H1 (cell line): Measurements from ENCODE around the gene NAXD. TPM values are rescaled to one million over a fixed set of nuclear protein-coding genes. Genes with fewer than 3 reads are reported as not detected.

Source experiments
- CTCF ChIA-PET: fragments of 300-600 bp; sonication (Branson Sonifier 250); formaldehyde crosslinking; loops from one replicate; lab custom pipeline; 2021; ENCODE audit not compliant: partially characterized antibody; lab: Charles Lee
- POLR2A ChIA-PET: fragments of 300-600 bp; sonication (Branson Sonifier 250); formaldehyde crosslinking; loops from one replicate; lab custom pipeline; 2021; ENCODE audit warnings: inconsistent platforms; ENCODE audit not compliant: partially characterized antibody; lab: Charles Lee
- DNase-seq, 2 experiments: peaks; one replicate each; pipeline versions ENCODE4 v3.0.0 to v3.0.0-alpha.2; 2010 to 2022; ENCODE audit warnings: low spot score in 2 of 2, low read depth in 1 of 2, mixed read lengths in 1 of 2
- FAIRE-seq: peaks from 2 replicates; lab custom pipeline; 2011; peaks lifted over from hg19 to GRCh38; lab: Jason Lieb, UNC
- H2AFZ ChIP-seq: 2 replicates; pipeline ENCODE4 v1.8.1; 2012; ENCODE audit warnings: low read length, inconsistent platforms
- H2AK5ac ChIP-seq: 2 replicates; pipeline ENCODE4 v1.6.1; 2013; ENCODE audit warnings: low read depth, low read length
- H2BK120ac ChIP-seq: replicated peaks from 2 replicates; pipeline ENCODE3; 2013; ENCODE audit warnings: low read depth, low read length, inconsistent platforms
- H2BK12ac ChIP-seq: 2 replicates; pipeline ENCODE4 v1.6.1; 2013; ENCODE audit warnings: low read depth, low read length
- H2BK15ac ChIP-seq: 2 replicates; pipeline ENCODE4 v1.6.1; 2013; ENCODE audit warnings: low read length
- H2BK20ac ChIP-seq: 2 replicates; pipeline ENCODE4 v1.6.1; 2013; ENCODE audit warnings: low read length
- H2BK5ac ChIP-seq: 2 replicates; pipeline ENCODE4 v1.6.1; 2013; ENCODE audit warnings: low read depth, low read length
- H3K14ac ChIP-seq: 2 replicates; pipeline ENCODE4 v1.6.1; 2013; ENCODE audit warnings: inconsistent platforms; ENCODE audit not compliant: insufficient read length
- H3K18ac ChIP-seq: 2 replicates; pipeline ENCODE4 v1.6.1; 2013; ENCODE audit warnings: low read length; ENCODE audit errors: extremely low read depth
- H3K23ac ChIP-seq: 2 replicates; pipeline ENCODE4 v1.6.1; 2013; ENCODE audit warnings: inconsistent platforms; ENCODE audit not compliant: insufficient read length
- H3K23me2 ChIP-seq: 2 replicates; pipeline ENCODE4 v1.6.1; 2013; ENCODE audit warnings: low read depth, low read length
- H3K27ac ChIP-seq: 2 replicates; pipeline ENCODE4 v1.6.1; 2011; ENCODE audit warnings: low read depth, low read length, inconsistent platforms
- H3K27me3 ChIP-seq, 4 experiments: replicated peaks in 1 of 4; 1 replicate in 1 of 4; 2 replicates in 3 of 4; pipeline versions ENCODE4 v1.6.1 to v1.8.1; 2011 to 2013; ENCODE audit warnings: low read length in 3 of 4, mild to moderate bottlenecking in 3 of 4, inconsistent platforms in 2 of 4, mixed read lengths in 2 of 4, moderate library complexity in 1 of 4; ENCODE audit not compliant: control insufficient read depth in 3 of 4, insufficient read depth in 3 of 4; ENCODE audit errors: extremely low read depth in 1 of 4
- H3K36me3 ChIP-seq, 4 experiments: 2 replicates each; pipeline versions ENCODE4 v1.6.1 to v1.8.1; 2011 to 2013; ENCODE audit warnings: mild to moderate bottlenecking in 4 of 4, low read length in 3 of 4, moderate library complexity in 2 of 4, control low read depth in 1 of 4, inconsistent platforms in 1 of 4; ENCODE audit not compliant: insufficient read depth in 4 of 4, control insufficient read depth in 2 of 4
- H3K4ac ChIP-seq: replicated peaks from 2 replicates; pipeline ENCODE3; 2013; ENCODE audit warnings: low read length, low read depth, mixed read lengths, inconsistent platforms; ENCODE audit not compliant: insufficient read length
- H3K4me1 ChIP-seq, 4 experiments: replicated peaks in 1 of 4; 1 replicate in 1 of 4; 2 replicates in 3 of 4; pipeline versions ENCODE4 v1.6.1 to v1.8.1; 2011 to 2013; ENCODE audit warnings: low read length in 3 of 4, inconsistent platforms in 2 of 4, mixed read lengths in 1 of 4; ENCODE audit not compliant: insufficient read depth in 4 of 4, control insufficient read depth in 3 of 4
- H3K4me2 ChIP-seq, 2 experiments: 2 replicates each; pipeline versions ENCODE4 v1.6.1 to v1.8.1; 2011 to 2013; ENCODE audit warnings: low read depth in 2 of 2, low read length in 2 of 2, control low read depth in 1 of 2, inconsistent platforms in 1 of 2, mild to moderate bottlenecking in 1 of 2; ENCODE audit not compliant: insufficient read depth in 1 of 2
- H3K4me3 ChIP-seq, 4 experiments: fragments of 200-600, 300-600 bp in 1 of 4; sonication (generic), shearing (Covaris generic), sonication (Bioruptor Twin) in 1 of 4; 2 replicates each; pipeline versions ENCODE4 v1.5.1 to v1.8.1; 2011 to 2016; ENCODE audit warnings: low read length in 4 of 4, low read depth in 3 of 4, control low read depth in 2 of 4, inconsistent platforms in 2 of 4, mild to moderate bottlenecking in 2 of 4, mixed read lengths in 1 of 4, moderate library complexity in 1 of 4; ENCODE audit not compliant: insufficient read depth in 2 of 4; ENCODE audit errors: extremely low read depth in 1 of 4
- H3K56ac ChIP-seq: replicated peaks from 2 replicates; pipeline ENCODE3; 2013; ENCODE audit warnings: low read depth, mild to moderate bottlenecking, mixed read lengths, low read length, inconsistent platforms; ENCODE audit not compliant: insufficient read length
- H3K79me1 ChIP-seq: 2 replicates; pipeline ENCODE4 v1.6.1; 2013; ENCODE audit warnings: low read depth, low read length, control low read depth
- H3K79me2 ChIP-seq, 2 experiments: 2 replicates each; pipeline versions ENCODE4 v1.6.1 to v1.8.1; 2012 to 2013; ENCODE audit warnings: low read length in 2 of 2, mild to moderate bottlenecking in 2 of 2, inconsistent platforms in 1 of 2; ENCODE audit not compliant: insufficient read depth in 2 of 2, control insufficient read depth in 1 of 2
- H3K9ac ChIP-seq, 4 experiments: replicated peaks in 1 of 4; 1 replicate in 1 of 4; 2 replicates in 3 of 4; pipeline versions ENCODE4 v1.6.1 to v1.8.1; 2011 to 2013; ENCODE audit warnings: low read depth in 3 of 4, low read length in 3 of 4, control low read depth in 2 of 4, mild to moderate bottlenecking in 2 of 4, moderate library complexity in 2 of 4, inconsistent platforms in 1 of 4; ENCODE audit errors: extremely low read depth in 1 of 4
- H3K9me3 ChIP-seq, 2 experiments: 2 replicates each; pipeline versions ENCODE4 v1.6.1 to v1.8.1; 2012 to 2013; ENCODE audit warnings: mild to moderate bottlenecking in 2 of 2, moderate library complexity in 2 of 2, control low read depth in 1 of 2, inconsistent platforms in 1 of 2, low read depth in 1 of 2, low read length in 1 of 2, mixed read lengths in 1 of 2; ENCODE audit not compliant: insufficient read depth in 2 of 2
- H4K20me1 ChIP-seq, 2 experiments: replicated peaks in 1 of 2; 2 replicates each; pipeline versions ENCODE3 to v1.8.1; 2011 to 2013; ENCODE audit warnings: inconsistent platforms in 2 of 2, low read length in 2 of 2, mild to moderate bottlenecking in 1 of 2; ENCODE audit not compliant: insufficient read depth in 2 of 2, control insufficient read depth in 1 of 2
- H4K5ac ChIP-seq: 2 replicates; pipeline ENCODE4 v1.6.1; 2013; ENCODE audit warnings: low read length, low read depth, mixed read lengths, inconsistent platforms; ENCODE audit not compliant: insufficient read length
- H4K8ac ChIP-seq: 2 replicates; pipeline ENCODE4 v1.8.0; 2013; ENCODE audit warnings: mild to moderate bottlenecking, moderate library complexity, low read length, inconsistent platforms; ENCODE audit not compliant: insufficient read depth; ENCODE audit errors: extremely low read depth
- H4K91ac ChIP-seq: replicated peaks from 2 replicates; pipeline ENCODE3; 2013; ENCODE audit warnings: low read length, mixed read lengths, inconsistent platforms; ENCODE audit not compliant: insufficient read length
- EGR1 ChIP-seq: IDR thresholded peaks from 2 replicates; pipeline ENCODE4 v1.6.1; 2011; ENCODE audit warnings: low read depth, low read length, borderline replicate concordance
- KDM1A ChIP-seq: fragments of 200-600, 300-600 bp; sonication (generic); IDR thresholded peaks from 2 replicates; pipeline ENCODE4 v1.7.1; 2016; ENCODE audit warnings: mild to moderate bottlenecking, low read length, borderline replicate concordance
- WGBS, 2 experiments: shearing (Covaris generic) in 1 of 2; methylation state at CpG; one replicate each; pipeline versions ENCODE4 v1.1.6 to v1.1.7; 2013 to 2015; ENCODE audit warnings: low lambda C conversion rate in 2 of 2, mixed read lengths in 2 of 2, inconsistent platforms in 1 of 2, low coverage in 1 of 2, missing lambda C conversion rate in 1 of 2; ENCODE audit not compliant: insufficient replicate concordance in 2 of 2, insufficient coverage in 1 of 2, insufficient read length in 1 of 2; ENCODE audit errors: extremely low coverage in 1 of 2, missing lambda C conversion rate in 1 of 2; 5-methylcytosine and 5-hydroxymethylcytosine counted together
- polyA plus RNA-seq, 7 experiments: library from polyadenylated mRNA; depleted of rRNA in 3 of 7; stranded (reverse) in 5 of 7; unstranded in 2 of 7; fragments of >200 nt in 5 of 7; fragments of 200-250 nt in 2 of 7; gene quantifications; 1 replicate in 5 of 7; 2 replicates in 1 of 7; 4 replicates in 1 of 7; pipeline versions ENCODE4 v1.2.1 to v1.2.3, GENCODE V29; 2011 to 2013; ENCODE audit warnings: missing spikeins in 2 of 7, mixed read lengths in 2 of 7
- total RNA-seq: library from RNA; stranded (reverse); fragmentation: NEBNext Ultra II Directional; extraction: Animal tissue kit (Norgen Biotek cat#: 25700); gene quantifications from 2 replicates; pipeline ENCODE4 v1.2.1, GENCODE V29; 2021

Gene NAXD
- total and polyA plus RNA-seq, 2 of the 8 experiments (the other 6 are each of a cell fraction or from before 2014, with no cell fraction given) = 25.4 to 35.5 TPM

GRCh38 chr13:110570886-110571285 is 44.5 kb upstream of the NAXD start:
- H2BK20ac ChIP-seq = no peak overlapping the region; the same call in 1 of the 2 replicates
- no peak overlapping the region for H3K4me3 ChIP-seq
- ChIA-PET POLR2A (interaction anchor here (0.7 to 1.7 kb wide), 2 partner anchors 17 to 132 kb away, joined by 3 read pairs; no protein-coding TSS in a partner anchor), CTCF (interaction anchor here (1.2 kb wide), 1 partner anchor 9 kb away, joined by 6 read pairs; no protein-coding TSS in a partner anchor)
- H3K4me2 ChIP-seq = no peak overlapping the region
- no peak overlapping the region for H3K27ac ChIP-seq
- H3K79me2 ChIP-seq = no peaks in the 10 kb centered on the region
- H2AK5ac ChIP-seq = no peak overlapping the region
- H3K9me3 ChIP-seq = no peaks in the 10 kb centered on the region
- H3K14ac ChIP-seq = no peak overlapping the region
- no peak overlapping the region for H4K91ac ChIP-seq
- H3K79me1 ChIP-seq = no peaks in the 10 kb centered on the region
- no peak overlapping the region for H3K18ac ChIP-seq
- H4K5ac ChIP-seq = no peak overlapping the region
- H3K56ac ChIP-seq = no peak overlapping the region
- H3K23me2 ChIP-seq = peaks cover 1% of the 10 kb centered on the region; the same call in 1 of the 2 replicates
- no peak overlapping the region for H3K9ac ChIP-seq
- 92% methylated on average over 10 of the region's 10 CpGs; no CpG with 5 or more reads in 1 of the 2 experiments for WGBS, 2 experiments
- H4K8ac ChIP-seq = no peak overlapping the region
- no peak for FAIRE-seq
- peaks cover 0 to 6% (median 3%) of the 10 kb centered on the region in 4 experiments; a peak in 4 of 7 replicates for H3K4me1 ChIP-seq
- no peak overlapping the region for H3K4ac ChIP-seq
- H4K20me1 ChIP-seq = no peaks in the 10 kb centered on the region
- H2BK12ac ChIP-seq = no peak overlapping the region
- H2BK120ac ChIP-seq = no peak overlapping the region
- no peaks in the 10 kb centered on the region for H3K27me3 ChIP-seq
- H2BK15ac ChIP-seq = no peak overlapping the region
- TF ChIP-seq KDM1A (no peak), EGR1 (no peak)
- TF ChIP-seq, all 59 proteins: peak for 0
- DNase-seq = no peak
- Histone ChIP-seq H2AFZ (no peak overlapping the region), H3K36me3 (no peaks in the 10 kb centered on the region), H3K23ac (no peak overlapping the region), H2BK5ac (no peak overlapping the region)
